Right atrium auricular region (tissue), 2 donors: ENCODE results near the gene POP7. TPM values are rescaled to one million over a fixed set of nuclear protein-coding genes. Genes with fewer than 3 reads are reported as not detected.
"Not testable (repeated sequence)": the region's sequence is repeated elsewhere in the genome, so short reads cannot be mapped to it uniquely, and the experiment has no call there.

Experiments
- DNase-seq: peaks from one replicate; pipeline ENCODE4 v3.0.0-alpha.2; 2019; ENCODE audit warnings: low spot score
- H3K27ac ChIP-seq, 2 donors: fragments of 200-600 bp; sonication (generic); 1 replicate in 1 of 2; 2 replicates in 1 of 2; pipeline ENCODE4 v1.5.1; 2016 to 2019
- H3K27me3 ChIP-seq, 2 donors: fragments of 200-600 bp; sonication (generic); one replicate each; pipeline versions ENCODE4 v1.5.1 to v1.6.0; 2017 to 2019
- H3K36me3 ChIP-seq: fragments of 200-600 bp; sonication (generic); one replicate; pipeline ENCODE4 v1.5.1; 2016
- H3K4me1 ChIP-seq, 2 donors: fragments of 200-600 bp; sonication (generic); one replicate each; pipeline versions ENCODE4 v1.5.1 to v1.6.0; 2017 to 2019
- H3K4me3 ChIP-seq, 2 donors: fragments of 200-600 bp; sonication (generic); 1 replicate in 1 of 2; 2 replicates in 1 of 2; pipeline ENCODE4 v1.5.1; 2017 to 2019; ENCODE audit warnings: mild to moderate bottlenecking in 1 of 2, moderate library complexity in 1 of 2
- H3K9me3 ChIP-seq, 2 donors: fragments of 200-600 bp; sonication (generic); one replicate each; pipeline ENCODE4 v1.5.1; 2019
- CTCF ChIP-seq, 2 donors: fragments of 200-600 bp; sonication (generic); IDR thresholded peaks; one replicate each; pipeline ENCODE4 v1.5.1; 2019; ENCODE audit warnings: antibody characterized with exemption in 2 of 2
- total RNA-seq, 2 donors: library from RNA; depleted of rRNA; stranded (reverse); fragments of >200 nt; gene quantifications; one replicate each; pipeline ENCODE4 v1.1.0, GENCODE V29; 2016

Gene POP7
- total RNA-seq, 2 donors from 2014 or later, result 19.1 to 28.7 TPM

- Histone ChIP-seq H3K9me3 (no peaks in the 10 kb centered on the region), H3K4me1 (peaks cover 0 to 23% of the 10 kb centered on the region in 2 donors), H3K27me3 (no peaks in the 10 kb centered on the region), H3K27ac (no peak overlapping the region), H3K4me3 (no peak overlapping the region), H3K36me3 (no peaks in the 10 kb centered on the region)
- DNase-seq, result no peak
- no peak for TF ChIP-seq CTCF (IDR thresholded peaks at IDR 0.05)
These were observed 2.5 kb downstream of the POP7 start for GRCh38 chr7:100708395-100708794.

GRCh38 chr7:100710452-100710851 is 4.5 kb downstream of the POP7 start:
- H3K9me3 ChIP-seq, result no peaks in the 10 kb centered on the region

GRCh38 chr7:100711369-100711768 is 5.4 kb downstream of the POP7 start:
- DNase-seq, result no peak
- Histone ChIP-seq H3K27ac (no peak overlapping the region), H3K4me1 (peaks cover 0 to 15% of the 10 kb centered on the region in 2 donors), H3K4me3 (no peak overlapping the region), H3K9me3 (no peaks in the 10 kb centered on the region), H3K27me3 (no peaks in the 10 kb centered on the region), H3K36me3 (no peaks in the 10 kb centered on the region)
- TF ChIP-seq CTCF (IDR thresholded peaks at IDR 0.05), result no peak

More at GRCh38 chr7:100710452-100710851, 4.5 kb downstream of the POP7 start:
- Histone ChIP-seq H3K4me1 (peaks cover 0 to 16% of the 10 kb centered on the region in 2 donors), H3K27ac (no peak overlapping the region), H3K27me3 (no peaks in the 10 kb centered on the region), H3K36me3 (no peaks in the 10 kb centered on the region), H3K4me3 (no peak overlapping the region)
- DNase-seq, result no peak
- no peak for TF ChIP-seq CTCF (IDR thresholded peaks at IDR 0.05)

GRCh38 chr7:100714725-100715124 is 8.8 kb downstream of the POP7 start:
- Histone ChIP-seq H3K27me3 (no peaks in the 10 kb centered on the region), H3K27ac (no peak overlapping the region), H3K36me3 (no peaks in the 10 kb centered on the region), H3K4me1 (no peaks in the 10 kb centered on the region), H3K9me3 (no peaks in the 10 kb centered on the region), H3K4me3 (no peak overlapping the region)
- no peak for TF ChIP-seq CTCF (IDR thresholded peaks at IDR 0.05)
- DNase-seq, result no peak

GRCh38 chr7:100717073-100717472 is 11.2 kb downstream of the POP7 start:
- DNase-seq, H3K4me3 ChIP-seq, H3K27ac ChIP-seq, H3K36me3 ChIP-seq, H3K9me3 ChIP-seq: not testable (repeated sequence)
- Histone ChIP-seq H3K4me1 (peaks cover 0 to 13% of the 10 kb centered on the region in 2 donors), H3K27me3 (peaks cover 0 to 14% of the 10 kb centered on the region in 2 donors)

GRCh38 chr7:100719523-100720278 is 13.8 kb downstream of the POP7 start:
- Histone ChIP-seq H3K36me3 (no peaks in the 10 kb centered on the region), H3K27me3 (peaks cover 0 to 14% of the 10 kb centered on the region in 2 donors), H3K9me3 (no peaks in the 10 kb centered on the region), H3K4me3 (no peak overlapping the region), H3K27ac (no peak overlapping the region), H3K4me1 (peaks cover 0 to 13% of the 10 kb centered on the region in 2 donors)
- no peak for TF ChIP-seq CTCF (IDR thresholded peaks at IDR 0.05)
- no peak for DNase-seq
